GM11168 (cell line): ENCODE results near the gene GZF1.

Source experiments
- in situ Hi-C: fragments of 300-500 bp; cut with MboI; formaldehyde crosslinking; loops from one replicate; pipeline ENCODE4 v1.12.0; 2022; ENCODE audit warnings: low sequenced_read_pairs; ENCODE audit not compliant: unreplicated experiment

Gene GZF1

DNA sequence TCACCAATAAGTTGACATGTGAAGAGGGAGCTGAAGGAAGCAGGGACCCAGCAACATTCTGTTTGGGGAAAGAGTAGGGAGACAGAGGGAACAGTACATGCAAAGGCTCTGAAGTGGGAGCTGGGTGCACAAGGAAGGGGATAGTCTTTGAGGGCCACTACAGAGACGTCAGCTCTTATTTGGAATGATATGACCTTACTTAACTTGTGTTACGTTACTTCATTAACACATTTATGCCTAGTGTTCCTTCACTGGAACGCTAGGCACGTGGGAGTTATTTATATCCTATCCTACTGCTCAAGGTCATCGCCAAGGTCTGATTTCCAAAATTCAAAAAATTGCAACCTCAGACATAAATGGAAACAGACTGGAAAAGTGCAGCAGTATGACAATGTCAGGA lies 39.1 kb downstream of the GZF1 start:
- in situ Hi-C loops, result no loop called here

DNA sequence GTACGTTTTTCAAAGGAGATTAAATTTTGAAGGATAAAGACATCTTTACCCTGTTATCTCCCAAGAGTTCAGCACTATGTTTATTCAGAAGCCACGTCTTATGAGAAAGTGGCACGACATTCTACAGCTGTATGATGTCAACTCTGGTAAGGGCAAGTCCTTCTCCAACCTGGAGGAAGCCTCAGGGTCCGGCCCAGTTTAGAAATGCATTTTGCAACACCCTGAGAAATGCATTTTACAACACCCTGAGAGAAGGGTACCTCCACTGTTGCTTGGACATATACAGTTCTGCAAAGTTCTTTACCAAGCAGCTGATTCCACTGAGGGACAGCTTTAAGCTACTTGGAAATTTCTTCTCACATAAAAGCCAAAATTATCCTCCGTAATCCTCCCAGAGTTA lies 41.8 kb downstream of the GZF1 start:
- in situ Hi-C loops, result no loop called here

DNA sequence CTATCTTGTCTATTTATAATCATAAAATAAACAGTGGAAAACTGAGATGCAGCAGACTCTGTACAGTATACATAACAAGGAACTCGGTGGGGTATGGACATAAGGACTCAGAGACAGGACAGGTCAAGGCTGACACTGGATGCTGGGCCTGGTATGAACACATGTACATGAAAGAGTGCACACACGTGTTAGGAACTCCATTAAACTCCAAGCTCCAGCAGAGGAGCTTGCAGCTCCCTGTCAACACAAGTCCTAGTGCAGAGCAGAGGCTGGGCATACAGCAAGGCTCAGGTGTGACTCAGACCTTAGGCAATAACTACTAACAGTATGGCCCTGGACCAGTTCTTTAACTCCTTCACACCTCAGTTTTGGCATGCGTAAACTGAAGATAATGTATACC lies 42.2 kb downstream of the GZF1 start:
- in situ Hi-C loops, result no loop called here

DNA sequence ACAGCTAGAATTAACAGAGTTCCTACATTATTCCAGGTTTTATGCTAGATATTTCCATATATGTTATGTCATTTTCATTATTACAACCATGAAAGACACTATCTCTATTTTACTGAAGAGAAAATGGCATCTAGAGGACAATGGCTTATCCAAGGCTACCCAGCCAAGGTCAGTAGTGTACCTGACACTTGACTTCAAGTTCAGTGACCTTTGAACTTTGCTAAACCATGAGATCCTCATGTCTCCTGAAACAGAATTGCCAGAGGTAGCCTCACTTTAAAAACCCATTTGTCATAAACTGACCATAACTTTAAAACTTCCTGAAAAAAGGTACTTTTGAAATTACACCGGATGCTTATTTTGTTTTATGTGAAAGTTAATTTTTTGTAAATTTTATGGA lies 44.9 kb downstream of the GZF1 start:
- in situ Hi-C loops, result no loop called here

DNA sequence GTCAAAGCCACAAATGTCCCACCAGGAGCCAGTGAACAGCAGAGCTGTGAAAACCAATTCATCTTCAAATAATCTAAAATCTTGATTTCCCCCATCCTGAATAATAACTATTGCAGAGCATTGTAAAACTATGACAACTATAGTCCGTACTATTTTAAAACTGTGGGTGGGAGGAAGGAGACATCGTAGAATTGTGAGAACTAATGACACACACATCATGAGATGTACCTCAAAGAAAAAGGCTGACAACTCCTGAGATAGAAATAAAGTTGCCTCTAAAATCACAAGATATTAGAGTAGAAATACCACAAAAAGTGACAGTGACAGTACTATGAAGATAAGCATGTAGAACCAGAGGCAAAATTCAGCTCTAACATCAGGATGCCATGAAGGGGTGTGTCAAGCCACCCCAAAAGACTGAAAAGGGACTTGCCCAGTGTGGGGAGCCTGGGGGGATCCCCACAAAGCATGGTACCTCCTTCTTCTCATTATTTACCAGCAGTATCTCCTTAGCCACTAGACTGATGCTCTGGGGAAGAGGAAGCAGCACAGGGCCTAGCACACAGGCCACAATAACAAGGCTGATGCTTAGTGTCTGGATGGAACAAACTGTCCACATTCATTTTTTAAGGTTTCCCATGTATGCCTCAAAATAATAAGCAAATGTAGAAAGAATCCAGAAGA lies 45.9 kb downstream of the GZF1 start:
- in situ Hi-C loops, result no loop called here

DNA sequence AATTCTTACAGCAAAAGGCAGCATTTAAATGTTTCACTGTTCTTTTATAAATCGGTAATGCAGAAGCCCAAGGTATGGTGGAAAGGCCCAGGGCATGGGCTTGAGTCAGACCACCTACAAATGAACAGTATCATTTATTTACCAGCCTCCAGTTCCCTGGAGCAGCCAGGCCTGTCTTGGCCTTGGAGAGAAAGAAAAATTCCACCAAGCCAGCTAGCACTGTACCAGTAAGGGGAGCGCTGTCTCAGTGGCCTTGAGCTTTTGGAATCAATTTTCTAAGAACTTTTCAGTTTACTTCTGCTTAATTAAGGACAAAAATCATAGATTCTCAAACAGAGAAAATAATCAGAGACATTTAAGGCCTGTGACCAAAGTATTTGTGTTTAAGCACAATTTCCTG lies 47.0 kb downstream of the GZF1 start:
- in situ Hi-C loops, result no loop called here

DNA sequence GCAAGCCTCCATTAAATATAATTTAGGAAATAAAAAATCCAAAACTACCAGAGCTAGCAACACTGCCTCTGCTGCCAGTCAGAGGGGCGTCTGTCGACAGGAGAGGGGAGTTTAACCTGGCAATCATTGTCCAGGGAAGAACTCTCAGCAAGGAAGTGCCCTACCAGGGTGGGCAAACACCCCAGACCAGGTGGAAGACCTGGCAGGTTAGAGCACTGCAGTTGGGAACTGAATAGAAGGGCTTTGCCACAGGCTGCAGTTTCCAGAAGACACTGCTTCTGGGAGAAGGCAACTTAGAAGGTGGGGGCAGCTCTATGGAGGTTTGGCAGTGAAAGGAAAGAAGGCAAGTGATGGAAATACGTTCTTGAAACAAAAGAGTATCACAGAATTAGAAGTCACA lies 47.8 kb downstream of the GZF1 start:
- in situ Hi-C loops, result no loop called here

DNA sequence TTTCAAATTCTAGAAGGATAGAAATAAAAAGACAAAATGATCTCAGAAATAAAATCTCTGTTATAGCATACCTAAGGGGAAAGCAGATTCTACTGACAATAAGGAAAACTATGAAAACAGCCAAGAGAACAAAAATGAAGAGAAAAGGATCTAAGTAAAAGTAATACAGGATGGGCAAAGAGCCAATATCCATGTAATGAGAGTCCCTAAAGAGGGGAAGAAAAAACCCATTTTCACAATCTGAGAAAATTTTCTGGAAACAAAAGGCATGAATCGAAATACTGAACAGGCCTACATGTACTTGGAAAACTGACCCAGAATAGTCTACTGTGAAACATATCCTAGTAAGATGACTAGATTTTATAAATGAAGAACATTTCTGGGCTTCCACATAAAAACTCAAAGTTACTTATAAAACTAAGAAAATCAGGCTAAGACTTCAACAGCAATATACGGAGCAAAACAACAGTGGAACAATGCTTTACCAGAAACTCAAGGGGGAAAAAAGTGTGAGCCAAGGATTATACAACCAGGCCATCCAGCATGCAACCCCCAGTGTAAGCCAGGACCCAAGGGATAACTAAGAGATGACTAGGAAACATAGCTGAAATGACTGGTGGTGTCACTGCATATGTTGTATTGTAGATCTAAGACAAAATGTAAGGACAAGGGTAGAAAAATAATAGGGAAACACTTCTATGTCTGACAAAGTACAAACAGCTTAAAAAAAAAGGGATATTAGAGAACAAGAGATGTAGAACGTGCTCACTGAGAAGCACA lies 49.1 kb downstream of the GZF1 start:
- in situ Hi-C loops, result no loop called here

DNA sequence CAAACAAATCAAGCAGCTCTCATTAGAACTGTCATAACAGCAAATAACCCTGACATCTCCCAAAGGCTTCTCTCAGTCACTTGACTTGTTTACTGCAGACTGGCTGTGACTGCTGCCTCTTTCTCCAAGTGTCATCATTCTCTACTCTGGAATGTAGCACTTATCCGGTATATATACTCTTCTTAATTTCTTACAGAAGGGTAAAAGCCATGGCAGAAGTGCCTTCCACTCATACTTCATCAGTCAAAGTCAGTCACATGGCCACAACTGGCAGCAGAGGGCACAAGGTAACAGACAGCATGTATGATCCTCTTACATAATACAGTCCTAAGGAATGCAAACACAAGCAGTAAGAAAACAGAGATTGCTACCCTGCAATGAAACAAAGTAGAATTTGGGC lies 50.0 kb downstream of the GZF1 start:
- in situ Hi-C loops, result no loop called here

DNA sequence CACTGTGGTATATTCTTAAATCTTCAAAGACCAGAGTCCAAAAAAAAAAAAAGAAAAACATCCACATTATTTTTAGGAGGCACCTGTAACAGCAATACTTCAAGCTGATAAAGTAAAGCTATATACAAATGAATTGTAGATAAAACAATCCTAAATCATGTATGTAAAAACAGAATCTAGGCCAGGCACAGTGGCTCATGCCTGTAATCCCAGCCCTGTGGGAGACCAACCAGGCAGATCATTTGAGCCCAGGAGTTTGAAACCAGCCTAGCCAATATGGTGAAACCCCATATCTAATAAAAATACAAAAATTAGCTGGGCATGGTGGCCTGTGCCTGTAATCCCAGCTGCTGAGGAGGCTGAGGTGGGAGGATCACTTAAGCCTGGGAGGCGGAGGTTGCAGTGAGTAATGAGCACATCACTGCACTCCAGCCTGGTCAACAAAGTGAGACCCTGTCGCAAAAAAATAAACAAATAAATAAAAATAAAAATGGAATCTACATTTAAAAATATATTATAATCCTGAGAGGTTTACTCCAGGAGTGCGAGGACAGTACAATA lies 52.0 kb downstream of the GZF1 start:
- in situ Hi-C loops, result no loop called here

DNA sequence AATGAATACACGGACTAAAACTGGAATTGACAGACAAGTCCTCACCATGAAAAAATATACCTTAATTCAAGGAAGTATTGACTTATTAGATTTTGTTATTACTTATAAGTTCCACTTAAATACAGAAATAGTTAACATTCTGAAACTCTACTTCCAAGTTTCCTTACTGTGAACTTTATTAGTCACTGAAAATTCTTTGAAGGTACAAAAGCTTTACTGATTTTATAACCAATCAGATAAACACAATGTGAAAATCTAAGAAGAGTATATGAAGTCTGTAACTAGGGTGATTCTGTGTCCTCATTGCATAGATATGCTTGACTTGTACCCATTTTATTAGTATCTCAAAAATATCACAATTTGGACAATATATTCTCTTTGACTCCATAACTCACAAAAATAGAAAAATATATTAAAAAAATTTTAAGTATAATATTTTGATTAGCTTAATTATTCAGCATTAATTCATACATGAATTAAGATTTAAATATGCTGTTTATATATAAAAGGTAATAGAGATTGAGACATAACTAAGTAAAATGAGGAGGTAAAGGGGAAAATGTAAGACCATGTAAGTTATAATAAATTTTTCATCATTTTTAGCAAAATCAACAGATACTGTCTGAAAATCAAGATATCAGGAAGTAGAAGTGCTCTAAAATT lies 52.7 kb downstream of the GZF1 start:
- in situ Hi-C loops, result no loop called here

DNA sequence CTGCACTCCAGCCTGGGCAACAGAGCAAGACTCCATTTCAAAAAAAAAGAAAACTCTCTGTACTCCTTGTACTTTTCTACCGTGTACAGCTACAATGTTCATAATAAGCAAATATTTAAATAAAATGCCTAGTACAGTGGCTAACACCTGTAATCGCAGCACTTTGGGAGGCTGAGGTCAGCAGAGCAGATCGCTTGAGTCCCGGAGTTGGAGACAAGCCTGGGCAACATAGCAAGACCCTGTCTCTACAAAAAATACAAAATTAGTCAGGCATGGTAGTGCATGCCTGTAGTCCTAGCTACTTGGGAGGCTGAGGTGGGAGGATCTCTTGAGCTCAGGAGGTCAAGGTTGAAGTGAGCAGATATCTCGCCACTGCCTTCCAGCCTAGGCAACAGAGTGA lies 53.6 kb downstream of the GZF1 start:
- in situ Hi-C loops, result no loop called here

DNA sequence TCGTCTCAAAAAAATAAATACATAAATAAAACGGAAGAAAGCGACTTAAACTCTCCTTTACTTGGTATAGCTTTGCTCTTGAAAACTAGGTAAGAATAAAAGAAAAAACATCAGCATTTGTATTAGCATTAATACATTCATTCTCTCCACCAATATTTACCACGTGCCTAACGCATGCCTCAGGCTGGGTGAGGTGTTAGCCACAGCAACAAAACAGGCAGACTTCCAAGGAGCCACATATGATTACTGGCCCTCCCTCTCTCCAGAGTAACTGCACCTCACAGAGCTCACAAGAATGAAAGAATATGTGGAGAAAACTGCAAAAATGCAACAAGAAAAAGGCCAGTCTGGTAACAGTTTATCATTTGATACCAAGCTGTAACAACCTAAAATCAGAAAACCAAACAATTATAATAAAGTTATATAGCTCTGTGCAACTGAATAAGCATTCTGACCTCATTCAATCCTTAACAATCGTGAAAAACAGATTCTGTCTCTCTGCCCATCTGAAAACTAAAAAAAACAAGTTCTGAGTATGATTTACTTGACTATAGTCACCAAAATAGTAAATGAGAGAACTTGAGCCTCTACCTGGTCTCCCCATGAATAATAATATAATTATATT lies 54.1 kb downstream of the GZF1 start:
- in situ Hi-C loops, result no loop called here

DNA sequence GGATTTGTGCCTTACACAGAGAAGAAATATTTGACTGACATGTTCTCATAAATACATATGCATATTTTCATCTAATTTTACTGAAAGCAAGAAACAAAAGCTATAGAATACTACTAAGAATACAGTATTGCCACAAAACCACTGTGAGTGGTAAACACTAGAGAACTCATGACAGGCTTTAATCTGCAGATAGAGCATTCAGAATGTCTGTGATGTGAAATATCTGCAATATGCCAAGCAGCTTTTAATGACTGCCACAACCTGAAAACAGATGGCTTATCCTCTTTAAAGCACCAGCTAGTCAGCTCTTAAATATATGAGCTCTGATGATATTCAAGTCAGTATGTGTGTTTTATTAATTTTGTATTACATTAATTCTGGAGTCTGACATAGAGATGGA lies 55.9 kb downstream of the GZF1 start:
- in situ Hi-C loops, result no loop called here

DNA sequence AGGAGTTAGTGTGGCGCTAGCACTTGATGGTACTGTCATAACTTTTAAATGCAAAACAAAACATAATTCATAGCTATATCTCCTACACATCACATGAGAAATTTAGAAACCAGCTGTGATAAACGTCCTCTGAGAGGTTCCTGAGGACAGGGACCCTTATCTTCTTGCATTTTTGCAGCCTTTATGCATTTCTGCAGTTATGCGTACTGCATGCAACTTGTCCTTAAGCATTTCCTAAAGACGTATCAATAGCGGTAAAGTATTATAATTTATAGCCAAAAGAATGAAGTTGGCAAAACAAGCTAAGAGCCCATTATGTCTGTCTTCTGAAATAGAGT lies 57.6 kb downstream of the GZF1 start:
- in situ Hi-C loops, result no loop called here

DNA sequence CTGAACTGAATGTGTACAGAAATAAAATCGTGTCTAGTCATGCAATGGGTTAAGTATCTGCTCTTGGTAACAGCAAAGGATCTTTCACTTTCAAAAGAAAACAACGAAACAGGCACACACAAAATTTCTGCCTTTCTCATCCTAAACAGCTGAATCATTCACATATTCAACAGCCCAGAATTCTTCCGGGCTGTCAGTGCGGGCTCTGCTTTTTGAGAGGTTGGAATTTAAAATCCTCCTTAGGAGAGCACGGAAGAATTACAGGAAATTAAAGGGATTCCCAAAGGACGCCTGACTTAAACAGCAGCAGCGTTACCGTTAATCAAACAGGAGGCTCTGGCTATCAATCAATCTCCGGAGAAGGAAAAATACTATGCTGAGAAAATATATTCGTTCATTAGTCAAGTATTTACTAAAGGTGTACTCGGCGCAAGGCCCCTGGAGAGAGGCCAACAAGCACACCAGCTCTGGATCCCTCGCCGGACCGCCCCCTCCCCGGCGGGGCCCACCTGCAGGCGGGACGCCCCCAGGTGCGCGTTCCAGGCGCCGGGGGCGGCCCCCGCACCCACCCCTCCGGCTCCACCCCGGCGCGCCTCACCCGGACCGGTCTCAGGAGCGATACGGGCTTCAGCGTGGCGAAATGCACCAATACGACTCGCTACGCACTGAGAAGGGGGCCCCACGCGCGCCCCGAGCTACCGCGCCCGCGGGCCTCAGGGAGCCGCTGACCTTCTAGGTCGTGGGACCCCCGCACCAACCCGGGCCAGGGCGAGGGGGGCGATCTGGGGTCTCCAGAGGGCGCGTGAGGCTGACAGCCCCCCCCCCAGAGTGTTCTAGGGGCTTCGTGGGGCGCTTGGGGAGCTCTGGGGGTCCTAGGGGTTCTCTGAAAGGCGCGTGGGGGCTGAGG lies 58.3 kb downstream of the GZF1 start:
- in situ Hi-C loops, result no loop called here

DNA sequence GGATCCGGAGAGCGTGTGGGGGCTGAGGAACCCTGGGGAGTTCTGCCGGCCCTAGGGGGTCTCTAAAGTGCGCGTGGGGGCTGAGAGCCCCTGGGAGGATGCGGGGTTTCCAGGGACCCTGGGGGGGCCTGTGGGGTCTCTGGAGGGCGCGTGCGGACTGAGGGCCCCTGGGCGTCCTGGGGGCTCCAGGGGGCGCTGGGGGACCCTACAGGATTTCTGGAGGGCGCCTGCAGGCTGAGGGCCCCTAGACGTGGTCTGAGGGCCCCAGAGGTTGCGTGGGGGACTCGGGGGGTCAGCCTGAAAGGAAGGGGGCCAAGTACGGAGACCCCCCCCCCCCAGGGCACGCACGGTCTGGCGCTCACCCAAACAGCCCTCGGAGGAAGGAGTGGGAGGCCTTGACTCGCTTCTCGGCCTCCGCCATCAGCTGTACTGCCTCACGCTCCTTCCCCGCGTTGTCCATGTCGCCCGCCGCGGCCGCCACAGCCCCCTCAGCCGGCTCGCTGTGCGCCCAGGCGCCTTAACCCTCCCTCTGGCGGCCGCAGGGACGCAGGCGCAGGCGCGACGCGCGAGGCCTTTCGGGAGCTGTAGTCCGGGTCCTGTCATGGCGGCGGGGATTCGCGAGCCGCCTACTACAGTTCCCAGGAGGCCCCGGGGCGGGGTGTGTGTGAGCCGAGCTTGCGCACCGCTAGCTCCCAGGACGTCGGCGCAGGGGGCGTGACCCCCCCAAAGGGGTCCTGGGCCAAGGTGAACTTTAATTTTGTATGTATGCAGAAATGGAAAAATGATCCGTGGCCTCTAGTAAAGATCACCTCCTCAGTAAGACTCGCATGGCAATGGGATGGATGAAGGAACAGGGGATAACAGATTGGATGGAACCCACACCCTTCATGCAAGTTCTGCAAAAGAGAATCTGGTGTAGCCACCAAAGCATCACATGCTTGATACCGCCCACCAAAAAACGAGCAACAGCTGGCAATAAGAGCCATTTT lies 59.3 kb downstream of the GZF1 start, which contains the start of gene NAPB:
NAPB (minus strand) TSS at position 546 of the 989 bp plus-strand sequence; CDS start at position 460, 86 bp downstream.
- in situ Hi-C loops, result no loop called here
